Sigmoid colon (tissue), 4 donors: ENCODE measurements around the gene GRIK3.

Source experiments
- POLR2A ChIP-seq, 2 donors: fragments of 450-650 bp; IDR thresholded peaks; one replicate each; pipeline ENCODE4 v1.6.1; 2016; ENCODE audit warnings: antibody characterized with exemption in 2 of 2, mild to moderate bottlenecking in 2 of 2, moderate library complexity in 2 of 2
- POLR2AphosphoS5 ChIP-seq, 4 donors: sonication (generic); formaldehyde crosslinking; IDR thresholded peaks; one replicate each; pipeline ENCODE4 v1.6.1; 2017; ENCODE audit warnings: antibody characterized with exemption in 4 of 4

GRCh38 chr1:36748466-36748865, 285.8 kb downstream of the GRIK3 start:
- TF ChIP-seq POLR2AphosphoS5 (IDR thresholded peaks at IDR 0.05) = no peak
- no peak for TF ChIP-seq POLR2A (IDR thresholded peaks at IDR 0.05)
